ENCODE data around the gene MKS1.

MKS1 gene

GRCh38 chr17:58242171-58242784, 23.2 kb upstream of the MKS1 start:
- DNase-seq: no peak

- DNase-seq: no peak
These were observed 20.9 kb upstream of the MKS1 start for GRCh38 chr17:58239987-58240386.

- DNase-seq: no peak
These were observed 19.1 kb upstream of the MKS1 start, which contains the start of gene LPO for GRCh38 chr17:58238147-58238634. Gene LPO, plus strand, starts transcription at chr17:58238584. Its CDS starts 4,396 bp downstream, at chr17:58242980.

- no peak for DNase-seq
These were observed 17.3 kb upstream of the MKS1 start for GRCh38 chr17:58236394-58236793.

DNA sequence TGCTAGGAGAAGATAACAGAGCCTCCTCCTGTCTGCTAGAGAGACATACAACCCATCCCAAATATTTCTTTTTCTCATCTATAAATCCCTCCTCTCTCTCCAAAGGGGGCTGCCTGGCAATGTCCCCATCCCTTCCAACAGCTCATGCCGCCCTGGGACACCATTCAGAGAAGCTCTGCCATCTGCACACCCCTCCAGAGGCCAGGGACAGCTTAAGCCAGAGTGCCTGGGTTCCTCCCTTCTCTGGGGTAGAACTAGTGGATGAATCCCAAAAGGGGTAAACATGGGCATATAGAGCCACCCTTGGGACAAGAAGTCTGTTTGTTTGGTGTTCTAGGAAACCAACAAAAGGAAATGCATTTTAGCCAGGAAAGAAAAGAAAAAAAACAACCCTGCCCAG, 16.8 kb upstream of the MKS1 start:
- no peak for DNase-seq

DNA sequence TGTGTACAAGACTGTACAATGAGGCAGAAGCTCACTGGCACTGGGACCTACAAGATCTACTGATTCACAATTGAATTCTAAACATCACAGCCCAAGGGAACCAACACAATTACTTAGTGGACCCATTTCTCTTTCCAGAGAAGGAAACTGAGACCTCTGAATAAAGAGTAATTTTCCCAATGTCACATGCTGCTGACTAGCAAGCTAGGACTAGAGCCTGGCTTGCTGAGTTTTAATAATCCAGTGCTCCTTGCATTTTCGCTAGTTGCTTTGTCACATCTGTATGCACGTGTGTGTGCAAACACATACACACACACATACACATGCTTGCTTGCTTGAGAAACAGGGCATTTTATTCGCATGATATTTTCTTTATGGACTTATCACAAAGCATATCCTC, 15.5 kb upstream of the MKS1 start:
- DNase-seq: no peak

GRCh38 chr17:58233543-58233942, 14.5 kb upstream of the MKS1 start:
- DNase-seq: no peak

DNA sequence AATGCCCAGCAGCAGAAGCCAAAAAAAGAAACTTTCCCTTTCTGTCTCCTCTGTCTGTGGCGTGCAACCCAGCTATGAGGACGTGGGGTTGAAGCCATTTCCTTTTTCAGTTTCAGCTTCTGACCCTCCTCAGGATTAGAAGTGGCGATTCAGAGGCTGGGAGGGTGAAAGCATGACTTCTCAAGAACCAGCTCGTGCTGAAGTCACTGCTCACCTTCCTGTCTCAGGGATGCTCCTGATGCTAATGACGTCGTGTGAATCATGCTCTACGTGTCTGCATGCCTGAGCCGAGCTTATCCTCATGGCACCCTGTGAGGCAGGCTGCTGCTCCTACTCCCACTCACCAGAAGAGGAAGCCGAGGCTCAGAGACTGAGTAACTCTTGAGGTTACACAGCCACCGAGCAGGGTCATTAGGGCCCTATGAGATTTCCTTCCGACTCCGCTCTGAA, 13.7 kb upstream of the MKS1 start:
- DNase-seq: no peak

- no peak for DNase-seq
These were observed 12.6 kb upstream of the MKS1 start for GRCh38 chr17:58231641-58232040.

DNA sequence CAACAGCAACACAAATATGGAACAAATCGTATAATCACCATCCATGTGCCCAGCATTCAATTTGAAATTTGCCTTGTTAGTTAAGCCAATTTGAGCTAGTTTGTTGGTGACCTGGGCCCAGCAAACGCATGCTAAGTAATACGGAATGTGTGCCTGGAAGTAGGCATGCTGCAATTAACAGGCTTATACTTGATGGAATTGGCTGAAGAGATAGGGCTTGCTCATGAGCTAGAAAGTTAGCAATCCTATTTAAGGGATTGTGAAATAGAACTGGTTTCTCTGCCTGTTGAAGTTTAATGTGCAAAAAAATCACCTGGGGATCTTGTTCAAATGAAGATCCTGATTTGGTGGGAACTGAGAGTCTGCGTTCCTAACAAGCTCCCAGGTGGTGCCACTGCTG, 10.8 kb upstream of the MKS1 start:
- no peak for DNase-seq

GRCh38 chr17:58229384-58229783, 10.3 kb upstream of the MKS1 start:
- no peak for DNase-seq

DNA sequence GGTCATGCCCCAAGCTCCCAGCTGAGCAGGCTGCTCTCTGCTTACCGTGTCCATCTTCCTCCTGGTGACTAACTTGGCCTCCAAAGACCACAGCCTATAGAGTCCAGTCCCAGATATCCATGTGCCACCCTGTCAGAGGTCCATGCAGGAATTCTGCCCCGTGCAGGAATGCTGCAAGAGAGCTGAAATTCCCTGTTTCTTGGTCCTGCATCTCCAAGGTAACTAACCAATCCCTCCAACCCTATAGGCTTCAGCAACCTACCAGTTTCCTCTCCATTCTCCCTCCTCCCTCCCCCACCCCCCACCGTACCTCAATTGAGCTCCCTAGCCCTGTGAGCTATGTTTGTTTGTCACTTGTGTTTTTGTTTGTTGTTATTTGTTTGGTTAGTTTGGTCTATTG, 9.6 kb upstream of the MKS1 start:
- no peak for DNase-seq

DNA sequence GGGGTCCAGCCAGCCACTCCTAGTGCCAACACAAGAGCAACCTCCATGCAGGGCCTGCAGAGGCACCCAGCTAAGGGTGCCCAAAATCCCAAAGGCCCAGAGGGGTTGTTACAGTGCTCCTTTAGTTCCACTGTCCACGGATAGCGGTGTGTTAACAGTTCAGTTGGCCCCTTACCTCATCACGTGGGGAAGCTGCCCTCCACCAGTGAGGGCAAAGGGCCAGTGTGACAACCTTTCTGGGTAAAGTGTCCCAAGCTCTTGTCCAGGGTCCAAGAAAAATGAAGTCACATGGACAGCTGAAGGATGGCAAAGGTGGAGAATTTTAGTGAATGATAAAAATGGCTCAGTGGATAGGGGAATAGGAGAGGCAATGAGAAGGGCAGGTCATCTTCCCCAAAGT, 8.7 kb upstream of the MKS1 start:
- no peak for DNase-seq

GRCh38 chr17:58224315-58224714, 5.3 kb upstream of the MKS1 start:
- DNase-seq: no peak

- DNase-seq: no peak
These were observed 731 bp upstream of the MKS1 start for GRCh38 chr17:58219789-58220183.

- no peak for DNase-seq
These were observed 1.3 kb downstream of the MKS1 start for GRCh38 chr17:58217766-58218165.

DNA sequence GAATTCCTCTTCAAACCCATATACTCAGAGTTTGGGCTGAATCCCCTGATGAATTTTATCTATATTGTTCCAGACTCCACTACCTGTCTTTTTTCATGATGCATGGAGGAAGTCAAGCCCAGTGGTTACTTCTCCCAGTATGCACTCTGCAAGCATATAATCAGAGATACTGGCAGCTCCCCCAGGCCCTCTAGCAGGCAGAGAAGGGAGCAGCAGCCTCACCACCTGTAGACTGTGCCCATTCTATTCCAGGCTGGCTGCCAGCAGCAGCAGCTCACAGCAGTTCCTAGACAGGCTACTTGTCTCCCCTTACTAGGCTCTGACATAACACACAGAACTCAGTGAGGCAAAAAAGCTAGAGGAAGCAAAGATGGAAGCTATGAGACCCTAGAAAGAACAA, 3.4 kb downstream of the MKS1 start:
- no peak for DNase-seq

- no peak for DNase-seq
These were observed 8.1 kb downstream of the MKS1 start for GRCh38 chr17:58210922-58211321.

- no peak for DNase-seq
These were observed 10.7 kb downstream of the MKS1 start for GRCh38 chr17:58208344-58208743.

DNA sequence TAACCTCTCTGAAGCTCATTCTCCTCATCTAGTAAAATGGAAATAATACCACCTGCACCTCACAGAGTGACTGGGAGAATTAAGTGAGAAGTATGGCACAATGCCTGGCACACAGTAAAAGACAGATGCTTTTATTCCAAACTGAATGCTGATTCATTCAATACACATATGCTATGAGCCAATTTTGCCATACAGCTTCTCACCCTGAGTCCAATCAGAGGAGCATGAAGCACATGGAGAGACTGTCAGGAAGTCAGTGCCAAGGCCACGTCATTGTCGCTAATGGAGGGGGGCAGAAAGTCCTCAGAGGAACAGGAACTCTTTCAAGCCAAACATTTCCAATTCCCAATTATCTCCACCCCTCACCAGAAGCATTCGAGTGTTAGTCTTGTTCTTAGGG, 11.6 kb downstream of the MKS1 start:
- no peak for DNase-seq

- DNase-seq: no peak
These were observed 13.1 kb downstream of the MKS1 start for GRCh38 chr17:58205936-58206335.

DNA sequence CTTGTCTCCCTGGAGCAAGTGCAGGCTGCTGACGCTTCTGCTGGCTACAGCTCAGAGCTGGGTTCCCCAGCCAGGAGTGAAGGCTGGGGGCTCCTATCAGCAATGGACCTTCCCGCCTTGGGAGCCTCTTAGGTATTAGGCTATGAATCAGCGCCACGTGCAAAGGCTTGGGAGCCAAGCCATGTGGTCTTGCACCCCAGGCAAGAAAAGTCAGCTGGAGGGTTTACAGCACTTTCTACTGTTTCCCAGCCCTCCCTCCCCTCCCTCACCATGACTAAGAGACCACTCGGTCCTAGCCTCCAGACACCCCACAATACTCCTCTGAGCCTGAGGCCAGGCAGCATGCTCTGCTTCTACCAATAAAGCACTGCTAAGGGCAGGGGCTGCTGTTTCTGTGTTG, 14.3 kb downstream of the MKS1 start:
- DNase-seq: no peak

DNA sequence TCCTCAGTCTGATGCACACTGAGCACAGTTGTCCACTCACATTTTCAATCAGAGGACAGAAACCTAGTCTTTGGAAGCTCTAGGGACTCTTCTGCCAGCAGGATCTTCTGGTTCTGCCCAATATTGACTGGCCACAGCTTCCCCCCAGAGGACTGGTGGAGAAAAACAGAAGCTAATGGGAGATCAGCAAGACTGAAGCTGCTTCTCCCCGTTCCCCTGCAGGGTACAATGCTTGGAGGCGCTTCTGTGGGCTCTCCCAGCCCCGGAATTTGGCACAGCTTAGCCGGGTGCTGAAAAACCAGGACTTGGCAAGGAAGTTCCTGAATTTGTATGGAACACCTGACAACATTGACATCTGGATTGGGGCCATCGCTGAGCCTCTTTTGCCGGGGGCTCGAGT, 16.2 kb downstream of the MKS1 start:
- DNase-seq: no peak

- no peak for DNase-seq
These were observed 18.9 kb downstream of the MKS1 start for GRCh38 chr17:58200024-58200633.

DNA sequence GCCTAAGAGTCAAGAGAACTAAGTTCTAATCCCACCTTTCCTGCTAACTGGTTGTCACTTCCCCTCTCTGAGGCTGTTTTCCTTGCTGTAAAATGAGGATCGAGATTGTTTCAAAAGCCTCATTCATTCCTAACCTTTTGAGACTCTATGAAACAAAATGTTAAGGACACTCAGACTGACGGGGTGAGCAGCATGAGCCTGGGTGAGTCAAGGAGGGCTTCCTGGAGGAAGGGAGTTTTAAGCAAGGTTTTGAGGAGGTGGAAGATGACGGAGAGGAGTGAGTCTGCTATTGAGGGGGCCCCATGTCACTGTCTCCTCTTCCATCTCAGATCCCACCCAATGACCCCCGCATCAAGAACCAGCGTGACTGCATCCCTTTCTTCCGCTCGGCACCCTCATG, 22.4 kb downstream of the MKS1 start:
- no peak for DNase-seq
